HG03469 (cell line): ENCODE measurements around the gene MAMDC4.
A peak's percentile ranks its signal among the peaks of the same experiment; 100 is the strongest.

Source experiments
- ATAC-seq: cut with Tn5 transposase; IDR thresholded peaks from one replicate; pipeline ENCODE4 v1.9.1; 2021; ENCODE audit warnings: mild to moderate bottlenecking, moderate library complexity, moderate number of reproducible peaks; ENCODE audit not compliant: unreplicated experiment

MAMDC4 gene

DNA sequence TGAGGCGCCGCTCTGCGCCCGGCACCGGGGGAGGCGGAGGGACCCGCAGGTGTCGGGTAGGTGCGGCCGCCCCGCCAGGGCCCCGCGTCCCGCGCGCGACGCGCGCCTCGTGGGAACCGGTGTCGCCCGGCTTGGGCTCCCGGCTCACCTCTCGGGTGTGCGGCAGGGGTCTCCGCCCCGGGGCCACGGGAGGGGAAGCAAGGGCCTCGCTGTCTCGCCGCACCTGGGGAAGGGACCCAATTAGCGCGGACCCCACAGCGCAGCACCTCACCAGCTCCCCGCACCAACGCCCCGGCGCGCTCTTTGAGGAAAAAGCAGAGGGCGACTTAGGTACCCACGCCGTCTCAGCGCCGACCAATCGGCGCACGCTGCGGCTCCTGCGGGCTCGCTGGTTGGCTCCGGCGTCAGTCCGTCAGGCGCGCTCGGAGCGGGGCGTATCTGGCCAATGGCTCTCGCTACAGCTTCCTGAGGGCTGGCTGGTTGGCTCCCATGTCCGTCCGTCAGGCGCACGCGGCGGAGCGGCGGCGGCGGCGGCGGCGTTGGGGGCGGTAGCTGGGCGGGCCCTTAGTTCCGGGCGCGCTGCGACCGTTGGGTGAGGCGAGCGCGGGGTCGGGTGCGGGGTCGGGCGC lies 33.9 kb downstream of the MAMDC4 start, which contains the start of gene TRAF2:
Gene TRAF2 (plus strand): TSS at position 567 of the 629 bp plus-strand sequence. CDS start 12,225 bp downstream, outside the sequence.
- peak; percentile 65 for ATAC-seq

- peak; percentile 13 for ATAC-seq
Observed at GRCh38 chr9:136886610-136887597, 34.8 kb downstream of the MAMDC4 start.

DNA sequence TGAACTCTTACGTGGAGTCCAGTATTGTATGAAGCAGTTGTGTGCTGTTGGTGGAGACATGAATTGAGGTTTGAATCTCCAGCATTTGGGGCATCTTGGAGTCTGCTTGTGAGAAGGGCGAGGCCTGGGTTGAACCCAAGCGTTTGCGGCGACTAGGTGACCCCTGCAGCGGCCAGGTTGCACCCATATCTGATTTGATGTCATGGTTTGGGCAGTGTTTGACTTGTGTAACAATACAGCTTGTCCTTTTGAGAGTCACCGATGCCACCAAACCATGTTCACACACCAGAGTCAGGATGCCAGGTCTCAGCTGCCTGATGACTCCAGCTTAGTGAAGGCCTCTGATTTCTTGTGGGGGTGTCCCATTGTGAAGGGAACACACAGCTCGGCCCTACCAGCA lies 36.3 kb downstream of the MAMDC4 start:
- no peak for ATAC-seq

- no peak for ATAC-seq
Observed at GRCh38 chr9:136889858-136890257, 37.7 kb downstream of the MAMDC4 start.

DNA sequence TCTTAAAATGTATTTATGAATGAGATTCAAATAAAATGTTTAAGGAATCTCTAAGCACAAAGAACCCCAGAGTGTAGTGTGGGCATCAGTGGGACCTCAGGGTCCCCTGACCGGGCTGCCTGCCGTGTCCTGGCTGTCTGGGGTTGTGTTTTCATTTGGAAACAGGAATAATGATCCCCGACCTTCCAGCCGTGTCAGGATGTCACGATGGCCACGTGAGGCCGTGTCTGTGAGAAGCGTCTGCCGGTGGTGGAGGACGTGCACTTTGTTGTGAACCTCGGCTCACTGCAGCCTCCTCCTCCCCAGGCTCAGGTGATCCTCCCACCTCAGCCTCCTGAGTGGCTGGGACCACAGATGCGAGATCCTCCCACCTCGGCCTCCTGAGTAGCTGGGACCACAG lies 38.5 kb downstream of the MAMDC4 start:
- no peak for ATAC-seq

DNA sequence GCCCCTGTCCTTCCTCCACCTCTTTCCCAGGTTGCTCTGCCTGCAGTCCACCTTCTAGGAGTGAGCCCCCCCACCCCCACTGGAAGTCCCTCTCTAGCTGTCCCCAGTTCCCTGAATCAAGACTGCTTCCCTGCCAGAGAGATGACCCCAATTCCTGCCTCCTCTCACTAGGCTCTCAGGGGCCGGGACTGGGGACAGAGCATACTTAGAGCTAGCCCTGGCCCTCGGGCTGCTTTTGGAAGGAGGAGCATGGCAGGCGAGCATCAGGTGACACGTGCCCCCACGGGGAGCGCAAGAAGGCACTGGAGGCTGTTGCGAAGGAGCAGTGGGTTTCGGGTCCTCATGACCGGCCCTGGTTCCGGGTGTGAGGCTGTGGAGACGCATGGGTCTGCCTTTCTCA lies 43.9 kb downstream of the MAMDC4 start:
- no peak for ATAC-seq

- no peak for ATAC-seq
Observed at GRCh38 chr9:136898483-136899100, 46.4 kb downstream of the MAMDC4 start.

DNA sequence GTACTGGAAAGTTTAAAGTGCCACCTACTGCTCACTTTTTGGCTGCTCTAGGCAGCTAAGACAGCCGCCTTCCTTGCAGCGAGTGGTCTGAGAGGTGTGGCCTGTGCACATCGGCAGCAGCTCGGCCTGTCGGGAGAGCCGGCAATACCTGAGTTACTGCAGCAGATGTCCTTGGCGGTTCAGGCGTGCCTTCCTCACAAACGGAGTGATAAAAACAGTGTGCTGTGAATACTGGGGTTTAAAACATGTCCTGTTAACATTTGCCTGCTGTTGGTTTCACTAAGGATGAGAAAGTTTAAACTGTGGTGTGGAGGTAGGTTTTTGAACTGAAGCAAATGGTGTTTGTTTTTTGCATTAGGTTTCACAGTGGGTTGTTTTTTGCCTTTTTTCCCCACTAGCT lies 47.0 kb downstream of the MAMDC4 start:
- ATAC-seq, result no peak

DNA sequence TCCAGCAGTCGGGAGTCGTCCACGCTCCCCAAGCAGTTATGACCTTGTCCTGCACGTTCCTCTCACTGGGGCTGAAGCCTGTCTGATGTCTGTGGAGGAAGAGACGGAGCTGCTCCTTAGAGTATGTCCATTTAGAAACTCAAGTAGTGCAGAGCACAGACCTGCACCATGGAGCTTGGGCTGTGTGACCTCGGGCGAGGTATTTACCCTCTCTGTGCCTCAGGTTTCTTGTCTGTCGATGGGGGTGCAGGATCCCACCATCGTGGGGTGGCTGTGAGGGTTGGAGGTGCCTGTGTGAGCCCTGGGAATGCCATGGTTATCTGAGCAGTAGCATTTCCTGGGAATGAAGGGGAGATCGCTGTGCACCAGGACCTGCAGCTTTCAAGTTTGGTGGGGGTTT lies 48.4 kb downstream of the MAMDC4 start:
- no peak for ATAC-seq

DNA sequence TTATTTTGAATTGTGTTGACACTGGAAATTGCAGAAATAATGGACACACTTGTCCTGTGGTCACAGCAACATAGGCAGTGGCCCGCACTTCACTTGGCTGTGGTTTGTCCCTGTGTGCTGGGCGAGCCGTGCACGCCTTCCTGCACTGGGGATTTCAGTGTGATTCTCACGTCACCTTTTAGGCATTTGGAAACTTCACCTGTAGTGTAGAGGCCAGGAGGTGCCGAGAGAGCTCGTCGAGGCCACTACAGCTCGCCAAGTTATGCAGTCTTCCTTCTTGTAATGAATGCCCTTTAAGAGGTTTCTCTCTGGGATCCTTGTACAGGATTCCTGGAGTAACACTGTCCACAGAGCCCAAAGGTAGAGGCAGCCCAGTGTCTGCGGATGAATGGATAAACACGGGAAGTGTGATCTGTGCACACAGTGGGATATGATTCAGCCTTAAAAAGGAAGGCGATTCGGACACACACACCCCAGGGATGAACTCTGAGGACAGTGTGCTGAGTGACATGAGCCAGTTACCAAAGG lies 48.9 kb downstream of the MAMDC4 start:
- no peak for ATAC-seq

- peak; percentile 39 for ATAC-seq
Observed at GRCh38 chr9:136901516-136902258, 49.5 kb downstream of the MAMDC4 start.

DNA sequence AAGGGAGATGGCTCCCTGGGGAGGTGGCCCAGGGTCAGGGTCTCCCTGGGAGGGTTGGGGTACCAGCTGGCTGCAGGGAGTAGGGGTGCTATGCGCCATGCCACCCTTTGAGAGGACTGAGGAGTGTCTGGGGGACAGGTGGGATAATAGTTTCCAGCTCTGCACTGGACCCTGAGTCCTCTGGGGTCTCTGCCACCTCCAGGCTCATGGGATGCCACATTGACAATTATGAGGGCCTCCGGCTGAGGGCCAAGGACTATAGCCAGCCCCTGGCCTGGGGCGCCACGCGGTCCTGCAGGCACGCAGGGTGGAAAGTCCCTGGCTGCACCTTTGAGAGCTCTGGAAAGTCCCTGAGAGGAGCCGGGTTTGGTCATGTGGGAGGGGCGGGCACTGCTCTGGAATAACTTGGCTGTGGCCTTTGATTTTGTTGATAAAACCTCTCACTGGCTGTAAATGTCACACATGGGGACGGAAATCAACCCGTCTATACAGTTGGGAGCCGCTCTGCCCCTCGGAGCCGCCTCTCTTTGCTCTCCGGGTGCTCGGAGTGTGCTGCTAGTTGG lies 50.2 kb downstream of the MAMDC4 start:
- ATAC-seq, result peak; percentile 26

DNA sequence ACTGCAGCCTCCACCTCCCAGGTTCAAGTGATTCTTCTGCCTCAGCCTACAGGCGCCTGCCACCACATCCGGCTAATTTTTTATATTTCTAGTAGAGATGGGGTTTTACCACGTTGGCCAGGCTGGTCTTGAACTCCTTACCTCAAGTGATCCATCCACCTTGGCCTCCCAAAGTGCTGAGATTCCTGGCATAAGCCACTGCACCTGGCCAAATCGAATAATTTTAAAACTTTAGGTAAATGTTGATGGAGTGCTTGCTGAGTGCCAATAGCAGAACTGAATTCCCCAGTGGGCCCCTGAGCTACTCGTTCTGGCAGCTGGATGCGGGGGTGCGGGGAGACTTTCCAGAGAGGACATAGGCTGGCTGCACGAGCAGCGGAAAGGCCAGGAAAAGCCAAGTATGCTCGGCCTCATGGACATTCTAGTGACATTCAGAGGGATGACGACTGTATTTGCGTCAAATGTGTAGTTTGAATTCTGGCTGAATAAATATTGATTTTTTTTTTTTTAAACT lies 51.0 kb downstream of the MAMDC4 start:
- no peak for ATAC-seq

DNA sequence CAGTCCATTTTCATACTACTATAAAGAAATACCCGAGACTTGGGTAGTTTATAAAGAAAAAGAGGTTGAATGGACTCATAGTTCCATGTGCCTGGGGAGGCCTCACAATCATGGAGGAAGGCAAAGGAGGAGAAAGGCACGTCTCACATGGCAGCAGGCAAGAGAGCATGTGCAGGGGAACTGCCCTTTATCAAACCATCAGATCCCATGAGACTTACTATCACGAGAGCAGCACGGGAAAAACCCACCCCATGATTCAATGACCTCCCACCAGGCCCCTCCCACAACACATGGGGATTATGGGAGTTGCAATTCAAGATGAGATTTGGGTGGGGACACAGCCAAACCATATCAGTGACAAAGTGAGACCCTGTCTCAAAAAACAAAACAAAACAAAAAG lies 54.1 kb downstream of the MAMDC4 start:
- no peak for ATAC-seq

- ATAC-seq, result no peak
Observed at GRCh38 chr9:136907011-136907914, 55.1 kb downstream of the MAMDC4 start.
